K562 (cell line): Measurements from ENCODE around the gene ZNRF2. TPM values are rescaled to one million over a fixed set of nuclear protein-coding genes. Genes with fewer than 3 reads are reported as not detected.
A peak's percentile ranks its signal among the peaks of the same experiment; 100 is the strongest.

Experiments used
- CHD7 ChIP-seq: fragments of 200-600 bp; sonication (generic); IDR thresholded peaks from one replicate; pipeline ENCODE4 v1.6.1; 2012; ENCODE audit warnings: mild to moderate bottlenecking, low read depth, low read length, inconsistent platforms
- ELF4 ChIP-seq: fragments of 450-650 bp; formaldehyde crosslinking; IDR thresholded peaks from 2 replicates; pipeline ENCODE4 v1.4.0; 2022; ENCODE audit warnings: missing genetic modification characterization
- HDAC3 ChIP-seq: fragments of 450-650 bp; IDR thresholded peaks from 2 replicates; pipeline ENCODE4 v1.6.1; 2018; ENCODE audit warnings: borderline replicate concordance, mild to moderate bottlenecking, moderate library complexity; ENCODE audit not compliant: partially characterized antibody
- HMG20B ChIP-seq: fragments of 250-450 bp; sonication (Bioruptor Pico); IDR thresholded peaks from 2 replicates; pipeline ENCODE4 v1.5.0; 2021; ENCODE audit warnings: mild to moderate bottlenecking
- PHB ChIP-seq: fragments of 250-450 bp; sonication (Bioruptor Pico); IDR thresholded peaks from 2 replicates; pipeline ENCODE4 v1.5.0; 2021
- PURB ChIP-seq: sonication (generic); formaldehyde crosslinking; IDR thresholded peaks from 2 replicates; pipeline ENCODE4 v1.9.0; 2021; ENCODE audit warnings: low read depth, mild to moderate bottlenecking, missing genetic modification reagents
- SMC3 ChIP-seq: conservative IDR thresholded peaks from 2 replicates; pipeline ENCODE4 v1.6.1; 2011; ENCODE audit warnings: low read depth, low read length, improper control_type of control experiment; ENCODE audit not compliant: insufficient read depth
- SRSF9 ChIP-seq: fragments of 200-400 bp; formaldehyde crosslinking; IDR thresholded peaks from 2 replicates; pipeline ENCODE4 v1.6.1; 2017; ENCODE audit warnings: low read depth, low read length, borderline replicate concordance
- ZNF316 ChIP-seq: fragments of 450-650 bp; IDR thresholded peaks from 2 replicates; pipeline ENCODE4 v1.6.1; 2016
- ZNF407 ChIP-seq: fragments of 450-650 bp; IDR thresholded peaks from 2 replicates; pipeline ENCODE4 v1.6.1; 2016; ENCODE audit warnings: low read depth
- polyA plus RNA-seq, 8 experiments: library from polyadenylated mRNA; depleted of rRNA in 4 of 8; stranded (reverse) in 5 of 8; unstranded in 3 of 8; fragments of >200 nt; fragmentation: Nextera tagmentation in 2 of 8; fragmentation: Illumina TruSeq in 1 of 8; extraction: Ambion mirVana in 2 of 8; extraction: Trizol in 1 of 8; gene quantifications; 2 replicates each; pipeline versions ENCODE4 v1.2.1 to v1.2.3, GENCODE V29; 2011 to 2014; ENCODE audit warnings: inconsistent platforms in 1 of 8, missing spikeins in 1 of 8
- total RNA-seq, 7 experiments: library from RNA; depleted of rRNA in 6 of 7; stranded (reverse); fragments of >200 nt in 6 of 7; fragmentation: Illumina TruSeq in 2 of 7; extraction: Trizol in 2 of 7; gene quantifications; 2 replicates each; pipeline versions ENCODE4 v1.2.1 to v1.2.3, GENCODE V29; 2011 to 2021; ENCODE audit warnings: low replicate concordance in 1 of 7

ZNRF2 gene
- total and polyA plus RNA-seq, 9 of the 15 experiments (the other 6 are each of a cell fraction or from before 2014, with no cell fraction given), result 1.1 to 13.9 (median 5.5) TPM

GRCh38 chr7:30403477-30403876, 119.1 kb downstream of the ZNRF2 start (continued):
- TF ChIP-seq ELF4 (no peak), SRSF9 (no peak), HDAC3 (no peak), ZNF407 (no peak), SMC3 (no peak), PHB (CRISPR knock-in tag) (no peak), HMG20B (no peak), CHD7 (no peak), PURB (no peak), ZNF316 (peak; percentile 97)
